ENCODE results near the gene FSIP2.

Gene FSIP2

DNA sequence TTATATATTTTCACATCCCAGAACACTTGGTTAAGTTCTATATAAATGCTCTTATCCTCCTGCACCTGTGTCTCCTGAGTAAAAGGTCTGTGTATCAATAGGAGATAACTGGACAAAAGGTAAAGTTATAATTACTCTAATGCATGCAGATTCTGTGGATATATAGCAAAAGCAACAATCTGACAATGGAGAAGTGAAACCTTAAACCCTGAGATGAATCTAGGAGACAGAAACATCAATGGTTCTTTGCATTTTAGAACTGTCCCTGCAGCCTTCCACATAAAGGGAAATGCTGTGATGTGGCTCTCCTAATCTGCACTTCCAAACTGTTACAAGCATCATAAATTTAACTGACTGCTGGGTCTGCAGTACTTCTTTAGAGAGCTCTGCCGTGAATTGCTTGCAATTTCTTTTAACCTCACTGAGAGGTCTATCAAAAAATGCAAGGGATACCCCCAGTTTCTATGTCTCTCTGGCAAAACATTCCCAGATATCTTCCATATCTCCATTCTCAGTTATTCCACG lies 42.8 kb upstream of the FSIP2 start:
- Histone ChIP-seq H3K79me2 (ENCODE audit: low read length) (no peaks in the 10 kb centered on the region), H3K27ac (ENCODE audit: low read length) (no peak overlapping the region), H2AFZ (ENCODE audit: low read length) (no peak overlapping the region), H3K9me3 (replicated peaks; ENCODE audit: insufficient read depth, low read length) (no peaks in the 10 kb centered on the region), H3K4me3 (ENCODE audit: low read length) (no peak overlapping the region), H3F3A (ENCODE audit: insufficient read depth, low read length) (no peaks in the 10 kb centered on the region), H3K36me3 (replicated peaks; ENCODE audit: insufficient read depth, low read length) (no peaks in the 10 kb centered on the region), H3K4me2 (ENCODE audit: low read depth, low read length) (no peak overlapping the region), H3K9ac (ENCODE audit: low read length) (no peak overlapping the region), H3K4me1 (ENCODE audit: low read length) (no peaks in the 10 kb centered on the region), H4K20me1 (ENCODE audit: insufficient read depth, low read length) (no peaks in the 10 kb centered on the region), H3K9me2 (replicated peaks; ENCODE audit: insufficient read depth, low read length) (no peaks in the 10 kb centered on the region), H3K27me3 (replicated peaks; ENCODE audit: insufficient read depth, low read length) (no peaks in the 10 kb centered on the region)
- TF ChIP-seq EZH2phosphoT487 (IDR thresholded peaks at IDR 0.05; ENCODE audit: low read length) (no peak), EZH2 (optimal IDR thresholded peaks at IDR 0.05; ENCODE audit: low read depth, low read length) (no peak)
- TF ChIP-seq, protein P1, sequence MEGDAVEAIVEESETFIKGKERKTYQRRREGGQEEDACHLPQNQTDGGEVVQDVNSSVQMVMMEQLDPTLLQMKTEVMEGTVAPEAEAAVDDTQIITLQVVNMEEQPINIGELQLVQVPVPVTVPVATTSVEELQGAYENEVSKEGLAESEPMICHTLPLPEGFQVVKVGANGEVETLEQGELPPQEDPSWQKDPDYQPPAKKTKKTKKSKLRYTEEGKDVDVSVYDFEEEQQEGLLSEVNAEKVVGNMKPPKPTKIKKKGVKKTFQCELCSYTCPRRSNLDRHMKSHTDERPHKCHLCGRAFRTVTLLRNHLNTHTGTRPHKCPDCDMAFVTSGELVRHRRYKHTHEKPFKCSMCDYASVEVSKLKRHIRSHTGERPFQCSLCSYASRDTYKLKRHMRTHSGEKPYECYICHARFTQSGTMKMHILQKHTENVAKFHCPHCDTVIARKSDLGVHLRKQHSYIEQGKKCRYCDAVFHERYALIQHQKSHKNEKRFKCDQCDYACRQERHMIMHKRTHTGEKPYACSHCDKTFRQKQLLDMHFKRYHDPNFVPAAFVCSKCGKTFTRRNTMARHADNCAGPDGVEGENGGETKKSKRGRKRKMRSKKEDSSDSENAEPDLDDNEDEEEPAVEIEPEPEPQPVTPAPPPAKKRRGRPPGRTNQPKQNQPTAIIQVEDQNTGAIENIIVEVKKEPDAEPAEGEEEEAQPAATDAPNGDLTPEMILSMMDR (IDR thresholded peaks at IDR 0.05; ENCODE audit: low read length), result no peak
- DNase-seq, result no peak

- Histone ChIP-seq H3F3A (ENCODE audit: insufficient read depth, low read length) (no peaks in the 10 kb centered on the region), H3K27me3 (replicated peaks; ENCODE audit: insufficient read depth, low read length) (no peaks in the 10 kb centered on the region), H3K36me3 (replicated peaks; ENCODE audit: insufficient read depth, low read length) (no peaks in the 10 kb centered on the region), H3K9ac (ENCODE audit: low read length) (no peak overlapping the region), H3K4me2 (ENCODE audit: low read depth, low read length) (no peak overlapping the region), H3K4me1 (ENCODE audit: low read length) (no peaks in the 10 kb centered on the region), H3K9me3 (replicated peaks; ENCODE audit: insufficient read depth, low read length) (no peaks in the 10 kb centered on the region), H3K4me3 (ENCODE audit: low read length) (no peak overlapping the region), H2AFZ (ENCODE audit: low read length) (no peak overlapping the region), H4K20me1 (ENCODE audit: insufficient read depth, low read length) (no peaks in the 10 kb centered on the region), H3K79me2 (ENCODE audit: low read length) (no peaks in the 10 kb centered on the region), H3K9me2 (replicated peaks; ENCODE audit: insufficient read depth, low read length) (no peaks in the 10 kb centered on the region), H3K27ac (ENCODE audit: low read length) (no peak overlapping the region)
- TF ChIP-seq, protein P1 (IDR thresholded peaks at IDR 0.05; ENCODE audit: low read length), result no peak
- no peak for TF ChIP-seq EZH2 (optimal IDR thresholded peaks at IDR 0.05; ENCODE audit: low read depth, low read length)
- TF ChIP-seq EZH2phosphoT487 (IDR thresholded peaks at IDR 0.05; ENCODE audit: low read length), result no peak
- no peak for DNase-seq
Measured at GRCh38 chr2:185700883-185701282, 37.7 kb upstream of the FSIP2 start.

GRCh38 chr2:185734658-185735057 lies 3.9 kb upstream of the FSIP2 start:
- peak overlapping the region; percentile 50; the same call in 1 of the 2 replicates for H3K4me2 ChIP-seq (ENCODE audit: low read depth, low read length)
- H3F3A ChIP-seq (ENCODE audit: insufficient read depth, low read length), result no peaks in the 10 kb centered on the region
- no peaks in the 10 kb centered on the region for H3K36me3 ChIP-seq (replicated peaks; ENCODE audit: insufficient read depth, low read length)
- H3K27me3 ChIP-seq (replicated peaks; ENCODE audit: insufficient read depth, low read length), result no peaks in the 10 kb centered on the region
- no peaks in the 10 kb centered on the region for H3K9me3 ChIP-seq (replicated peaks; ENCODE audit: insufficient read depth, low read length)
- peak overlapping the region; percentile 47; the same call in 1 of the 2 replicates for H3K9ac ChIP-seq (ENCODE audit: low read length)
- H3K79me2 ChIP-seq (ENCODE audit: low read length), result peaks cover 55% of the 10 kb centered on the region
- no peaks in the 10 kb centered on the region for H4K20me1 ChIP-seq (ENCODE audit: insufficient read depth, low read length)
- no peak for DNase-seq
- H3K27ac ChIP-seq (ENCODE audit: low read length), result peak overlapping the region; percentile 51; the same call in 1 of the 2 replicates
- H2AFZ ChIP-seq (ENCODE audit: low read length), result 0 out of 2 replicates have a peak overlapping the region, but pooled peaks have one; percentile 7
- TF ChIP-seq EZH2phosphoT487 (IDR thresholded peaks at IDR 0.05; ENCODE audit: low read length) (no peak), EZH2 (optimal IDR thresholded peaks at IDR 0.05; ENCODE audit: low read depth, low read length) (no peak)
- TF ChIP-seq, protein P1 (IDR thresholded peaks at IDR 0.05; ENCODE audit: low read length), result no peak
- H3K4me1 ChIP-seq (ENCODE audit: low read length), result 0 out of 2 replicates have a peak, but pooled peaks cover 6% of the 10 kb centered on the region
- no peaks in the 10 kb centered on the region for H3K9me2 ChIP-seq (replicated peaks; ENCODE audit: insufficient read depth, low read length)
- H3K4me3 ChIP-seq (ENCODE audit: low read length), result peak overlapping the region; percentile 54
